Endothelial cell of umbilical vein (primary cell): ENCODE results near the gene TTLL13. TPM values are rescaled to one million over a fixed set of nuclear protein-coding genes. Genes with fewer than 3 reads are reported as not detected.

Experiments used
- BruUV-seq: library from RNA; stranded (reverse); fragments of 400-500 nt; replicated peaks from 2 replicates; lab custom pipeline; 2021; lab: Mats Ljungman, UMichigan
- CTCF ChIA-PET: fragments of 300-600, 350-600 bp; sonication (Branson Sonifier 250); formaldehyde crosslinking; loops from one replicate; lab custom pipeline; 2021; ENCODE audit warnings: antibody characterized with exemption, inconsistent platforms; lab: Charles Lee
- POLR2A ChIA-PET: fragments of 300-600, 350-600 bp; sonication (Branson Sonifier 250); formaldehyde crosslinking; loops from one replicate; lab custom pipeline; 2021; ENCODE audit warnings: antibody characterized with exemption, inconsistent platforms; lab: Charles Lee
- DNase-seq: peaks from one replicate; pipeline ENCODE4 v3.0.0-alpha.2; 2011; ENCODE audit warnings: low read depth, low spot score
- FAIRE-seq: peaks from 2 replicates; lab custom pipeline; 2011; peaks lifted over from hg19 to GRCh38; lab: Jason Lieb, UNC
- H2AFZ ChIP-seq: 2 replicates; pipeline ENCODE4 v1.6.0; 2012; ENCODE audit warnings: low read depth, low read length, control low read depth, inconsistent platforms
- H3K27ac ChIP-seq: 2 replicates; pipeline ENCODE4 v1.5.1; 2011; ENCODE audit warnings: low read depth, mild to moderate bottlenecking, control low read depth, low read length, moderate library complexity; ENCODE audit not compliant: insufficient read depth
- H3K27me3 ChIP-seq, 2 experiments: 2 replicates each; pipeline versions ENCODE4 v1.6.0 to v1.6.1; 2011; ENCODE audit warnings: low read length in 2 of 2, mixed read lengths in 1 of 2; ENCODE audit not compliant: control insufficient read depth in 2 of 2, insufficient read depth in 2 of 2
- H3K36me3 ChIP-seq, 2 experiments: 2 replicates in 1 of 2; 3 replicates in 1 of 2; pipeline ENCODE4 v1.5.1; 2011; ENCODE audit warnings: low read length in 2 of 2, mild to moderate bottlenecking in 1 of 2, moderate library complexity in 1 of 2; ENCODE audit not compliant: control insufficient read depth in 2 of 2, insufficient read depth in 2 of 2; ENCODE audit errors: extremely low read depth in 1 of 2
- H3K4me1 ChIP-seq: 3 replicates; pipeline ENCODE4 v1.5.1; 2011; ENCODE audit warnings: mild to moderate bottlenecking, low read length; ENCODE audit not compliant: control insufficient read depth, insufficient read depth; ENCODE audit errors: extremely low read depth
- H3K4me2 ChIP-seq: 2 replicates; pipeline ENCODE4 v1.6.1; 2011; ENCODE audit warnings: low read length, control low read depth, mixed read lengths; ENCODE audit not compliant: insufficient read depth
- H3K4me3 ChIP-seq, 3 experiments: fragments of 200-600 bp in 1 of 3; sonication (generic), shearing (Covaris generic) in 1 of 3; replicated peaks in 1 of 3; 2 replicates each; pipeline ENCODE4 v1.5.1; 2011 to 2016; ENCODE audit warnings: control low read depth in 3 of 3, low read length in 3 of 3, mild to moderate bottlenecking in 2 of 3, inconsistent platforms in 1 of 3, low read depth in 1 of 3, moderate library complexity in 1 of 3; ENCODE audit not compliant: insufficient read depth in 1 of 3
- H3K79me2 ChIP-seq: 2 replicates; pipeline ENCODE4 v1.6.0; 2012; ENCODE audit warnings: low read length, inconsistent platforms; ENCODE audit not compliant: control insufficient read depth, insufficient read depth
- H3K9ac ChIP-seq: replicated peaks from 2 replicates; pipeline ENCODE3; 2011; ENCODE audit warnings: low read length, control low read depth; ENCODE audit not compliant: insufficient read depth; ENCODE audit errors: extremely low read depth
- H3K9me1 ChIP-seq: replicated peaks from 3 replicates; pipeline ENCODE4 v1.6.0; 2011; ENCODE audit warnings: mild to moderate bottlenecking, low read length; ENCODE audit not compliant: control insufficient read depth, insufficient read depth; ENCODE audit errors: extremely low read depth
- H3K9me3 ChIP-seq: replicated peaks from 2 replicates; pipeline ENCODE4 v1.5.1; 2012; ENCODE audit warnings: low read length, inconsistent platforms; ENCODE audit not compliant: control insufficient read depth, insufficient read depth
- H4K20me1 ChIP-seq: replicated peaks from 2 replicates; pipeline ENCODE3; 2011; ENCODE audit warnings: mild to moderate bottlenecking, low read length; ENCODE audit not compliant: control insufficient read depth, insufficient read depth; ENCODE audit errors: extremely low read depth
- CTCF ChIP-seq, 2 donors: IDR thresholded peaks; 1 replicate in 1 of 2; 2 replicates in 1 of 2; pipeline ENCODE4 v1.5.1; 2011; ENCODE audit warnings: low read length in 2 of 2, mild to moderate bottlenecking in 2 of 2, moderate library complexity in 2 of 2, control low read depth in 1 of 2, inconsistent platforms in 1 of 2, low read depth in 1 of 2; ENCODE audit not compliant: insufficient read depth in 1 of 2; ENCODE audit errors: extremely low read depth in 1 of 2
- EZH2 ChIP-seq: IDR thresholded peaks from 2 replicates; pipeline ENCODE4 v1.6.1; 2012; ENCODE audit warnings: borderline replicate concordance, low read depth, mild to moderate bottlenecking, moderate library complexity, low read length, inconsistent platforms; ENCODE audit not compliant: severe bottlenecking
- FOS ChIP-seq: IDR thresholded peaks from 2 replicates; pipeline ENCODE4 v1.6.1; 2011; ENCODE audit warnings: mild to moderate bottlenecking, low read length, moderate library complexity, borderline replicate concordance; ENCODE audit not compliant: insufficient read depth
- MYC ChIP-seq: IDR thresholded peaks from one replicate; pipeline ENCODE4 v1.6.1; 2011; ENCODE audit warnings: mild to moderate bottlenecking, low read depth, low read length
- POLR2A ChIP-seq: IDR thresholded peaks from 2 replicates; pipeline ENCODE4 v1.6.1; 2012; ENCODE audit warnings: low read depth, mild to moderate bottlenecking, control low read depth, low read length
- POLR2AphosphoS5 ChIP-seq: IDR thresholded peaks from 2 replicates; pipeline ENCODE4 v1.6.1; 2012; ENCODE audit warnings: low read depth, mild to moderate bottlenecking, control low read depth, low read length, moderate library complexity; ENCODE audit not compliant: insufficient read depth
- dilution Hi-C: fragments of 300-500 bp; cut with MboI; formaldehyde crosslinking; loops from one replicate; pipeline ENCODE4 v1.15.0; 2019; ENCODE audit warnings: low sequenced_read_pairs; ENCODE audit not compliant: extremely low pct_ligation_motif_present
- intact Hi-C: fragments of 100-400 bp; cut with micrococcal nuclease; formaldehyde crosslinking; loops from one replicate; pipeline ENCODE4 v1.10.0; 2022
- polyA plus RNA-seq, 4 experiments: library from polyadenylated mRNA; depleted of rRNA in 3 of 4; stranded (reverse) in 3 of 4; unstranded in 1 of 4; fragments of >200 nt; gene quantifications; 2 replicates each; pipeline versions ENCODE4 v1.2.1 to v1.2.3, GENCODE V29; 2011 to 2012; ENCODE audit warnings: missing spikeins in 1 of 4
- total RNA-seq: library from RNA; stranded (reverse); gene quantifications from 2 replicates; pipeline ENCODE4 v1.2.3, GENCODE V29; 2021

The TTLL13 gene
- total and polyA plus RNA-seq, 2 donors (not counting 3 experiments of a cell fraction or from before 2014, with no cell fraction given), result 0.04 TPM; not detected in 1

GRCh38 chr15:90232941-90233386, 16.4 kb upstream of the TTLL13 start:
- no peaks in the 10 kb centered on the region for H3K27me3 ChIP-seq
- H3K9me1 ChIP-seq, result no peaks in the 10 kb centered on the region
- peak overlapping the region; percentile 92 for H3K4me2 ChIP-seq
- H3K36me3 ChIP-seq, result peaks cover 3 to 17% of the 10 kb centered on the region in 2 experiments
- DNase-seq (peak; percentile 52), FAIRE-seq (peak; percentile 76)
- dilution Hi-C loops, result no loop called here
- H2AFZ ChIP-seq, result peak overlapping the region; percentile 66
- peaks cover 18% of the 10 kb centered on the region for H3K4me1 ChIP-seq
- H3K9ac ChIP-seq, result peak overlapping the region; percentile 92
- ChIA-PET POLR2A (interaction anchor here (1.1 to 1.5 kb wide), 2 partner anchors 31 to 33 kb away, joined by 5 to 6 read pairs; partner anchors contain the start of genes NGRN and SEMA4B), CTCF (interaction anchor here (0.9 to 5.2 kb wide), 13 partner anchors 12 to 89 kb away, joined by 3 to 47 read pairs (median 5); partner anchors contain the start of genes NGRN and TTLL13)
- no peaks in the 10 kb centered on the region for H3K9me3 ChIP-seq
- peak overlapping the region; percentile 77 to 93 (median 82) for H3K4me3 ChIP-seq
- intact Hi-C loops, result loop anchor here (1.0 to 5.0 kb wide), 2 partner anchors 32 to 131 kb away; partner anchors contain the start of genes IDH2 and SEMA4B
- TF ChIP-seq MYC (no peak), POLR2A (no peak), CTCF (IDR thresholded peaks at IDR 0.05; ENCODE audit: extremely low read depth in 1 of 2, insufficient read depth in 1 of 2, low read depth in 1 of 2, low read length in 2 of 2) (peak in 1 of 2 donors; percentile 34), POLR2AphosphoS5 (no peak), FOS (no peak), EZH2 (no peak)
- H3K27ac ChIP-seq, result peak overlapping the region; percentile 69
- BruUV-seq, result no TSS peak
- H3K79me2 ChIP-seq, result peaks cover 11% of the 10 kb centered on the region
- H4K20me1 ChIP-seq, result no peaks in the 10 kb centered on the region
